Measurements from ENCODE around the gene GMFB.

GMFB gene

GRCh38 chr14:54488646-54489317 is at the start of gene GMFB:
Gene GMFB (minus strand): TSS chr14:54488980. CDS start chr14:54488927, 53 bp downstream.
- DNase-seq = peak; percentile 85

GRCh38 chr14:54538055-54538454 is 49.3 kb upstream of the GMFB start:
- DNase-seq = no peak

DNA sequence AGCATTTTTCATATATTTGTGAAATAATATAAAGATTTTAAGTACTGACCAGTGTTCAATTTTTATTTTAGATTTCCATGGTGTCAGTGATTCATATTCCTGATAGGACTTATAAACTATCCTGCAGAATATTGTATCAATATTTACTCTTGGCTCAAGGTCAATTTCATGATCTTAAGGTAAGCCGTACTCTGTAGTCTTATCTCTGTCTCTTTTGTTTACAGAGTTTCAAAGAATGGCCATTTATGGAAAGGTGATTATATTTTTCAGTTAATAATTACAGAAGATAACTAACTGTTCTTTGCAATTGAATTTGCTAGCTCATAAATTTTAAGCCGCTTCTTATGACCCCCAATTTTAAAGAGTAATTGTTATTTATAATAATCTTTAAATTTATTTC is 48.9 kb upstream of the GMFB start:
- DNase-seq = no peak

DNA sequence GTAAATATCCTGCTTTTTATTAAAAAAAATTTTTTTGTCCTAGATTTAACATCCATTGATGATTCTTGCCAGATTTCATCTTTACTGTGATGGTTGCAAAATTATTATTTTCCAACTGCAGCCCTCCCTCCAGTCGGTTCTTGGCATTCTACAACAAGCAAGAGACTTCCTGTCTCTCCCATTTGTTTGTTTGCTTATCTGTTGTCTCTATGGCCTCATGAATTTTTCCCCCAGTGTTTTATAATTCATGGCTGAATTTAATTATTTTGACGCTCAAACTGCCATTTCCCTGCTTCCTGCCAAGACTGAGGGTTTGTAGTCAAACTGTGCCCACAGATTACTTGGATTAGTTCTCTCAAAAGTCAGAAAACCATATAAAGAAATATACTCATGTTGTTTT is 46.9 kb upstream of the GMFB start:
- DNase-seq = no peak

GRCh38 chr14:54535126-54535525 is 46.3 kb upstream of the GMFB start:
- DNase-seq = no peak

DNA sequence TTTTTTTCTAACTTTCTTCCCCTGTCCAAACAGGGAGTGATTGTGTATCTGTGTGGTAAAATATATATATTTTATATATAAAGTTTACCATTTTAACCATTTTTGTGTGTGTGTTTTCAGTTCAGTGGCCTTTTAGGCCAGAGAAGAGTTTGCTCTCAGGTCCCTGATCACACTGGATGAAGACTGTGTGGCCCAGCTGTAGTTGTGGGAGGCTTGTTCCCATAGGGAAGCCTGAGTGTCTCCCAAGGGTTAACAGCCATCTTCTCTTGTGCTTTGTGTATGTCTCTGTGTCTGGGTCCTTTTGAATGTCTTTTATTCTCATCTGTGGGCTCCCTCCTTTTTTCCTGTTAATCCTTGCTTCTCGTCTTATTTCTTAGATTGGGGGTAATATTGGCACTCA is 44.3 kb upstream of the GMFB start:
- no peak for DNase-seq

DNA sequence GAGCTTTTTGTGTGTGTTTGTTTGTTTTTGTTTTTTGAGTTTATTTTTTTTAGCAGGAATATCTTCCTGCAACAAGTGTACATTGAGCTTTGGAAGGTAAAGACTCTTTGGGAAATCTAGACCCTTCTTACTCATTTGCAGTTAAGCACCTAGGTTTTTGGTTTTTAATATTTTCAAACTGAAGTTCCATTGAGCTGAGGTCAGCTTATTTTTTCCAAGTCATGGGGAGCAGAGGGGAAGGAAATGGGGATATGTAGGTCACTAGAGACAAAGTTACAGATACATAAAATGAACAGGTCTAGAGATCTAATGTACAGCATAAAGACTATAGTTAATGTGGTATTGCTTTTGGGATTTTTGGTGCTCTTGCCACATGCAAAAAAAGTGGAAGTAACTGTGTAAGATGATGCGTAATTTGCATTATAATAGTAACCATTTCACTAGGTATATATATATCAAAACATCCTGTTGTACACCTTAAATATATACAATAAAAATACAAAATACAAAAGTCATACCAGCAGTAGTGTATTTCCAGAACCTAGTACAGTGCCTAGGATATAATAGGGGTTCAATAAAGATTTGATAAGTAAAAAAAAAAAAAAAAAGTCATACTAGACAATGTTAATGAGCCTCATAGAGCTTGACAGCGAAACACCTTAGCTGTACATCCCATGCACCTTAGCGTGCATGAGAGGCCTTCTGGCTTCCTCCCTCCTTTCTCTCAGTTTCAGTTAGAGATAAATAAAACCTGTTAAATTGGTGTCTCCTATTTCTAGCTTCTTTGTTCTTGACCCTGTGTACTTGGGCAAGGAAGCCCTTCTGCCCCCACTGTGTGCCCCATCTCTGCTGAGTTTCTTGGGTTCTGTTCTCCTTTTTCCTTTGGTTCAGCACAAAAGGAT is 43.6 kb upstream of the GMFB start:
- no peak for DNase-seq

DNA sequence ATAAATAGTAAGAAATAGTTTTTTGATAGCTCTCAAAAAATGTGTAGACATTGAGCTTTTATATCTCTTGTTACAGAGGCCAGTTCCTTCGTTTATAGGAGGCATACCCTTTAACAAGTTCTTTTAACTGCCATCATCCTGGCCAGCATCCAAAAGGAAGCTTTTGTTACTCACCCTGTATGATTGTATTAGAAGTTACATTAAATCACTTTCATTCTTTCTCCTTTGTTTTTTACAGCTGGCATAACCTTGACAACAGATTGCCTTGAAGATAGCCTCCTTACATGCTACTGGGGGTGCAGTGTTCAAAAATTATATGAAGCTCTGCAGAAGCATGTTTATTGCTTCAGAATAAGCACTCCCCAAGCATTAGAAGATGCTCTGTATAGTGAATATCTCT is 41.0 kb upstream of the GMFB start:
- no peak for DNase-seq

- no peak for DNase-seq
Observed at GRCh38 chr14:54528973-54529372, 40.2 kb upstream of the GMFB start.

- DNase-seq = no peak
Observed at GRCh38 chr14:54524410-54524809, 35.6 kb upstream of the GMFB start.

DNA sequence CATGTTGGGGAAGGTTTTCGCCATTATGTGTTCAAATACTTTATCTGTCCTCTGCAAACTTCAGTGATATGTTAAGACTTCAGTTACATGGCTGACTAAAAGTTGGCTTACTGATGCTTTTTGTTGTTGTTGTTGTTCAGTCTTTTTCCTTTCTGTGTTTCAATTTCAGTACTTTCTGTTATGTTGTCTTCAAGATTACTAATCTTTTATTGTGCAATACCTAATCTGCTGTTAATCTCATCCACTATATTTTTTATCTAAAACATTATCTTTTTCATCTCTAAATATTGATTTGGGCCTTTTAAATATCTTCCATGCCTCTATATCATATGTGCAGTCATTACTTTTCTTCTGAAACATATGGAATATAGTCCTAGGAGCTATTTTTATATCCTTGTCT is 27.9 kb upstream of the GMFB start:
- no peak for DNase-seq

- DNase-seq = no peak
Observed at GRCh38 chr14:54515670-54516069, 26.9 kb upstream of the GMFB start.

GRCh38 chr14:54512393-54512792 is 23.6 kb upstream of the GMFB start:
- DNase-seq = no peak

DNA sequence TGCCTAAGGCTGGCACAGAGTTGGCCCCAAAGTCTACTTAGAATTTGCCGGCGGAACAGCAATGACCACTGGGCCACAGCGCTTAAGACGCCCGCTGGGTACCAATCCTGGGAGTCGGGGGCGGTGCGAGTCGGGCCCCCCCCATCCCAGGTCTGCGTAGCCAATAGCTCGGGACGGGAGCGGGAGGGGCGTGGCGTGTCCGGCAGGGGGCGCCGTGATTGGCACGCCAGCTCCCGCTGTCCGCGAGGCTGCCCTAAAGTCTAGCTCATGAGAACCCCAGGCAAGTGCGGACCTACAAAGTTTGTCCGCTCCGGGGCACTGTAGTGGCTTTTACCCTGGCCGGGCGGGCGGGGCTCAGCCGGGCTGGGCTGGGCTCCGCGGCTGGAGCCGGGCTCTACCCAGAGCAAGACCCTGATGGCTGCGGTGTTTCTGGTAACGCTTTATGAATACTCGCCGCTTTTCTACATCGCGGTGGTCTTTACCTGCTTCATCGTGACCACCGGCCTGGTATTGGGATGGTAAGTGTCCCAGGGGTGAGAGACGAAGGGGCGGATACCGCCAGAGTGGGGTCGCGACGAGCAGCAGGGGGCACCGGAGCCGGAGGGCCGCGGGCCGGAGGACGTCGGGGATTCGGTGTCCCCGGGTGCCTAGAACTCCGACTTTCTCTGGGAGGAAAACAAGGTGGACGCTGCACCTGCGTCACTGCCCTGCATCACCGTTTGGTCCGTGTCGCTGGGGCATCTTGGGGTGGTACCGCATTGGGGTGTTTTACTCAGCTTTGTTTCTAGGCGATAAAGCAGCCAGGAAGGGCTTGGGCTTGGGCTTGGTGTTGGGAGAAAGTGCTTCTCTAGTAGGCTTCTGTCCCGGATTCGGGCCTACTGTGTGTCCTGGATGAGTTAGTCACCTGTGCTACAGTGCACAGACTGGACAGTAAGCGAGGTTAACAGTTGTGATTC is 21.0 kb upstream of the GMFB start, which contains the start of gene CGRRF1:
Gene CGRRF1, plus strand, starts transcription at position 361 of the 956 bp plus-strand sequence. Its CDS starts 54 bp downstream, at position 415.
- DNase-seq = peak; percentile 93

GRCh38 chr14:54503486-54503885 is 14.7 kb upstream of the GMFB start:
- no peak for DNase-seq

- DNase-seq = no peak
Observed at GRCh38 chr14:54502602-54503001, 13.8 kb upstream of the GMFB start.

GRCh38 chr14:54501480-54501879 is 12.7 kb upstream of the GMFB start:
- no peak for DNase-seq

DNA sequence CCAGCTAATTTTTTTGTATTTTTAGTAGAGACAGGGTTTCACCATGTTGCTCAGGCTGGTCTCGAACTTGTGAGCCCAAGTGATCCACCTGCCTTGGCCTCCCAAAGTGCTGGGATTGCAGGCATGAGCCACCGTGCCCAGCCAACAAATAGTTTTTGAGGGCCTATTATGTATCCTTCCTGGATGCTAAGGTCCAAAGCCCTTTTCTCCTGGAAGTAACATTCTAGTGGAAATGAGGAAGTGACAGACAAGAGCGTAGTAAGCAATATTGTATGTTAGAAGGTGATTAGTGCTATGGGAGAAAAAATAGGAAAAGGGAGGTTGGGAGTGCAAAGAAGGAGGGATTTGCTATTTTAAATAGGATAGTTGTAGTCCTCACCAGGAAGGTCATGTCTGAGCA is 12.0 kb upstream of the GMFB start:
- no peak for DNase-seq

DNA sequence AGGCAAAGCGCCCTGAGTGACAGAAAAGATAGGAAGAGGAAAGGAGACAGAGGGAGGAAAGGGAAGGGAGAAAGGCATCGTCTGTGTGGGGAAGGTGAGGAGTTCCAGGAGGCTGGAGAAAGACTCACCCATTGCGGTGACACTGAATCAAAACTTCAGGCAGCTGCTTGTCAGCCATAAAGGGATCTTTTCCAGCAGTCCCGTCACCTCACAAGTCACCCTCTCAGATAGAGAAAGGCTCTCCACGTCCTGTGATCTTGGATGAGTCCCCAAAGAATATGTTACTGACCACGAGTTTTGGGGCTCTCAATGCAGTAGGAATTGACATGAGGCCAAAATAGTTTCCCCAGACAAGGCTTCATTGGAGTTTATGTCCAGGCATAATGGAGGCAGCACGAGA is 9.8 kb upstream of the GMFB start:
- no peak for DNase-seq

- DNase-seq = no peak
Observed at GRCh38 chr14:54498095-54498531, 9.3 kb upstream of the GMFB start.

DNA sequence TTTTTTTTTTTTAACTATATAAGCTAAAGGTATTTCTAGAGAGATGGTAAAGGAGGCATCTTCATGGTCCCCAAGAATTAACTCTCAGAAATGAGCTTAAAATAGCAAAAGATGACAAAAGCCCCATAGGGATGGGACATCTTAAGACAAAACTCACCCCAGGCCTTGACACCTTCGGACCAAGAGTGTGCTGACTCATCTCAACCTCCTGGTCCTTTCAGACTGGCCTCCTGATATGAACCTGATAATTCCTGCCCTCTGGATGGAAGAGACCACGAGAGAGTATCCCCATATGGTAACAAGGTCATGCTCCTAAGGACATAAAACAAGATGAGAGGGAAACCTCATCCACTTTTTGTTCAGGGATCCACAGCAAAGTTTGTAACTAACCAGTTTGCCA is 8.4 kb upstream of the GMFB start:
- no peak for DNase-seq

DNA sequence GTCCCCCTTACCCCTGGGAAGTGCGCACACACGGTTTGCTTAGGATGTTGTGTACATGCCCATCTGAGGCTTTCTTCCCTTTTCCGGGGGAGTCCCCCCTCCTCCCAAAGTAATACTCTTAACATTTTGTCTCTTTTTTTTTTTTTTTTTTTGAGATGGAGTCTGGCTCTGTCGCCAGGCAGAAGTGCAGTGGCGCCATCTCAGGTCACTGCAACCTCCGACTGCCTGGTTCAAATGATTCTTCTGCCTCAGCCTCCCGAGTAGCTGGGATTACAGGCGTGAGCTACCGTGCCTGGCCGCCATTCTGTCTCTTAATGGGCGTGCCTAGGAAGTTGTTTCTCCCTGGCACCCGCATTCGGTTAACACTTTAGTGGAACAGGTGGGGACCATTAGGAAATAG is 4.5 kb upstream of the GMFB start:
- DNase-seq = no peak

Data from activated effector memory CD4-positive, alpha-beta T cell treated with Interleukin-2 at 50 U/mL for 16 hours (primary cell).